Aorta (tissue), 5 donors: Measurements from ENCODE around the gene CCDC137. TPM values are rescaled to one million over a fixed set of nuclear protein-coding genes. Genes with fewer than 3 reads are reported as not detected.
A peak's percentile ranks its signal among the peaks of the same experiment; 100 is the strongest.

ENCODE experiments used
- ATAC-seq: fragments of 200-7000 bp; cut with Tn5 transposase; one replicate; pipeline ENCODE4 v1.9.1; 2022; ENCODE audit warnings: moderate library complexity; ENCODE audit not compliant: low FRiP score
- DNase-seq, 2 donors: peaks; one replicate each; pipeline ENCODE4 v3.0.0-alpha.2; 2020
- H3K27ac ChIP-seq, 2 donors: one replicate each; pipeline ENCODE4 v1.5.1; 2013; ENCODE audit warnings: low read length in 2 of 2, mild to moderate bottlenecking in 2 of 2, moderate library complexity in 2 of 2, control low read depth in 1 of 2, inconsistent platforms in 1 of 2, low read depth in 1 of 2
- H3K27me3 ChIP-seq, 2 donors: one replicate each; pipeline ENCODE4 v1.6.1; 2013; ENCODE audit warnings: control low read depth in 1 of 2, low read length in 1 of 2, mild to moderate bottlenecking in 1 of 2, moderate library complexity in 1 of 2; ENCODE audit not compliant: insufficient read depth in 2 of 2, control insufficient read depth in 1 of 2
- H3K36me3 ChIP-seq, 2 donors: one replicate each; pipeline ENCODE4 v1.6.1; 2013; ENCODE audit warnings: control low read depth in 1 of 2, low read length in 1 of 2, mild to moderate bottlenecking in 1 of 2; ENCODE audit not compliant: insufficient read depth in 2 of 2, control insufficient read depth in 1 of 2
- H3K4me1 ChIP-seq, 2 donors: one replicate each; pipeline ENCODE4 v1.6.1; 2013; ENCODE audit warnings: low read length in 2 of 2, control low read depth in 1 of 2, mild to moderate bottlenecking in 1 of 2, moderate library complexity in 1 of 2; ENCODE audit not compliant: insufficient read depth in 2 of 2, control insufficient read depth in 1 of 2
- H3K4me3 ChIP-seq, 2 donors: one replicate each; pipeline ENCODE4 v1.5.1; 2013; ENCODE audit warnings: low read length in 2 of 2, control low read depth in 1 of 2, mild to moderate bottlenecking in 1 of 2
- H3K9me3 ChIP-seq: one replicate; pipeline ENCODE4 v1.6.1; 2013; ENCODE audit warnings: mild to moderate bottlenecking, low read length; ENCODE audit not compliant: control insufficient read depth
- WGBS, 2 donors: extraction: QIAGEN DNeasy Blood & Tissue Kit; methylation state at CpG; one replicate each; pipeline ENCODE4 v1.1.7; 2013; 5-methylcytosine and 5-hydroxymethylcytosine counted together
- intact Hi-C, 2 donors: fragments of 100-400 bp; cut with DNase I; formaldehyde crosslinking; loops; one replicate each; pipeline versions ENCODE4 v1.14.2 to v1.15.0; 2022
- polyA plus RNA-seq, 2 donors: library from polyadenylated mRNA; stranded (reverse); fragments of 200-250 nt; gene quantifications; one replicate each; pipeline ENCODE4 v1.2.3, GENCODE V29; 2013
- total RNA-seq, 2 donors: library from RNA; stranded (reverse); fragmentation: NEBNext Ultra II Directional; extraction: Animal tissue kit (Norgen Biotek cat#: 25700); gene quantifications; one replicate each; pipeline ENCODE4 v1.2.1, GENCODE V29; 2021
- donor health status: healthy with polysubstance abuse.
- donor health status: Bipolar disorder and iron deficiency.
- donor health status: DM: no; HTN: no; CAD: no.
- donor health status: DM: no; HTN: no; CAD: no.
- donor health status: DM: yes; HTN: yes; CAD: no.

Gene CCDC137
- total and polyA plus RNA-seq, 4 donors: 7.9 to 13.7 (median 13.2) TPM

DNA sequence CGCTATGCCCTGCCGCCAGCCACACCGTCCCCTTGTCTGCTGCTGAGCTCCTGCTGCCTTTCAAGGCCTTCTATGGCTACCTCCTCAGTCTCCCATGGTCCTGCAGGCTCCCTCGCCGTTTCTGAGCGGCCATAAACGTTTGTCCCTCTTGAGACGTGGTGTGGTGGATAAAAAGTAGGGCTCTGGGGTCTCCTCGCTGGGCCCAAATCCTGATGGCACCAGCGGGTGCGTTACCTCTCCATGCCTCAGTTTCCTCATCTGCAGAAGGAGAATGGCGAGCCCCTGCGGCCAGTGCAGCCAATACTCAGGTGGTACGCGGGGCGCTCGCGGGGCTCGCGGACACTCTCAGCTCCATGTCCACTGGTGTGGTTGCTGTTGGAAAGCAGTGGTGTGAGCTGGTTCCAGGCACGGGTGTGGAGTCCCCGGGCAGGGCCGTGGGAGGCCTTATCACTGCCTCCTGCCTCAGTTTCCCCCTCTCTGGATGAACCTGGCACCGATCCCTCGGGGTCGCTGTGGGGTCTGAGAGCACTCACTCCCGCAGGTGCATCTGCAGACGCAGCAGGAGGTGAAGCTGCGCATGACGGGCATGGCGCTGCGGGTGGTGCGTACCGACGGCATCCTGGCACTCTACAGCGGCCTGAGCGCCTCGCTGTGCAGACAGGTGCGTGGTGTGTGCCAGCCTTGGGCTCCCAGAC is 48.0 kb downstream of the CCDC137 start:
- Histone ChIP-seq H3K4me1 (no peaks in the 10 kb centered on the region), H3K36me3 (no peaks in the 10 kb centered on the region), H3K27ac (no peak overlapping the region), H3K4me3 (no peak overlapping the region), H3K27me3 (no peaks in the 10 kb centered on the region), H3K9me3 (no peaks in the 10 kb centered on the region)
- intact Hi-C loops: no loop called here
- ATAC-seq (no peak), DNase-seq (peak in 1 of 2 donors; percentile 68)
- 95% methylated on average over 39 of the region's 39 CpGs for WGBS, 2 donors

DNA sequence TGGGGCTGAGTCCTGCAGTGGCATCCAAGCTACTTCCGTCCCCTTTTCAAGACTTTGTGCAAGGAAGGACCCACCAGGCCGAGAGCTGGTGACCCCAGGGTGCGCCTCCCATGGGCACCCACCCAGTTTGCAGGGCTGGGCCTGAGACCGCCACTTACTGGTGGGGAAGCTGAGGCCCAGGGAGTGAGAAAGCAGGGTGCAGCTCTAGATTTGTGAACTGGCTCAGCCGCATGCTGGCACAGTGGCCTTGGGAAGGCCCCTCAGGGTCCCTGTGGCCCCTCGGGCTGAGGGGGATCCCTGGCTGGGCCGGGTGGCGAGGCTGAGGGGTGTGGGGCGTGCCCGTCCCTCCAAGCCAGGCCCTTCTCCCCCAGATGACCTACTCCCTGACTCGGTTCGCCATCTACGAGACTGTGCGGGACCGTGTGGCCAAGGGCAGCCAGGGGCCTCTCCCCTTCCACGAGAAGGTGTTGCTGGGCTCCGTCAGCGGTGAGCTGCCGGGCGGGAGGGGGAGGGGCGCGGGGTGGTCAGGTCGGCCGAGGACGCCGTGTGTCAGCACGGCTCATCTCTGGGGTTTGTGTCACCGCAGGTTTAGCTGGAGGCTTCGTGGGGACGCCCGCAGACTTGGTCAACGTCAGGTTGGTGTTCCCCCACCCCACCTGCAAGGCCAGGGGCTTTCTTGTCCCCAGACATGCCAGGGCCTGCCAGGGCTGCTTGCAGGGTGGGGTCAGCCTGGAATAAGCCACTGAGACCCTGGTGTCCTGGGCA is 48.8 kb downstream of the CCDC137 start:
- intact Hi-C loops: no loop called here
- Histone ChIP-seq H3K9me3 (no peaks in the 10 kb centered on the region), H3K27me3 (no peaks in the 10 kb centered on the region), H3K27ac (no peak overlapping the region), H3K36me3 (no peaks in the 10 kb centered on the region), H3K4me1 (no peaks in the 10 kb centered on the region), H3K4me3 (no peak overlapping the region)
- WGBS, 2 donors: 92 to 93% methylated on average over 31 to 32 of the region's 32 CpGs
- ATAC-seq (no peak), DNase-seq (peak in 1 of 2 donors; percentile 70)

DNA sequence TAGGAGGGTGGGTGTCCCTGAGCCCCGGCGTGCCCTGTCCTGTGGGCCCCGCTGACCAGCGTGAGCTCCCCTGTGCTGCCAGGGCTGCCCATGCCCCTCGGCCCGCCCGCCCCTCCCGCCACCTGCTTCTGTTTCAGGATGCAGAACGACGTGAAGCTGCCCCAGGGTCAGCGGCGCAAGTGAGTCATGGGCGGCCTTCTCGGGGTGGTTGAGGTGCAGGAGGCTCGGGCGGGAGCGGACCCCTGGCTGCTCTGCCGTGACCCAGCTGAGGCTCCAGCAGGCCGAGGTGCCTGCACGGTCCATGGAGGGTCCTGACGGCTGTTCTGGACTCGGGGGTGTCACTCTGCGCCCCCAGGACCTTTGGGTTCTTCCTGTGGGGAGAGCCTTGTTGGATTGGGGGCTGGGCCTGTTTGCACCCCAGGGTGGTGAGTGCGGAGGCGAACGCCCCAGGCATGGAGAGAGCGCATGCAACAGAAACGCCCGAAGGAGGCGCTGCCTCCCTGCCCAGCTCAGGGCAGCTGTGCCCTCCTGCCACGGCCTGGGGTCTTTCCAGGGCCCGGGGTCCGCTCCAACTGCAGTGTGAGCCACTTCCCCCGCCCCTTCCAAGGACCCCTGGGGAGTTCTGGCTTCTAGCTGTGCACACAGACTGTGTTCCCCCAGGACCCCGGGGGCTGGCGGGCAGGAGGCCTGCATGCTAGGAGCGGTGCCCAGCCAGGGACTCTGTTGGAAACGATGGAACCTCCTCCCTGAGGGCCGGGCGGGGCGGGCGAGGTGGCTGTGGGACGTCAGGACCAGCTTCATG is 49.5 kb downstream of the CCDC137 start:
- intact Hi-C loops: no loop called here
- 90 to 91% methylated on average over 43 of the region's 43 CpGs for WGBS, 2 donors

DNA sequence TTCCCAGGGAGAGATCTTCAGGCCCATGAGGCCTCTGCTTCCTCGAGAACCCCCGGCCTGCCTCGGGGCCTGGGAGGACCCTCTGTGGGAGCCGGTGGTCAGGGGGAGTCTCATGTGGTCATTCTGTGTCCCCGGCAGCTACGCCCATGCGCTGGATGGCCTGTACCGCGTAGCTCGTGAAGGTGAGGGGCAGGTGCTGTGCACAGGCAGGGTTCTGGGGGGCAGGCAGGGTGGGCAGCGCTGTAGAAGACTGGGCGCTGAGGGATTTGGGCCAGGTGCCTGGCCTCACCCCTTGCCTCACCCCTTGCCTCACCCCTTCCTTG is 50.1 kb downstream of the CCDC137 start:
- ATAC-seq (no peak), DNase-seq (peak in 1 of 2 donors; percentile 75)
- no peaks in the 10 kb centered on the region for H3K9me3 ChIP-seq
- no peak overlapping the region for H3K4me3 ChIP-seq
- H3K27ac ChIP-seq: no peak overlapping the region
- intact Hi-C loops: no loop called here
- no peaks in the 10 kb centered on the region for H3K4me1 ChIP-seq
- no peaks in the 10 kb centered on the region for H3K36me3 ChIP-seq
- no peaks in the 10 kb centered on the region for H3K27me3 ChIP-seq
- 96 to 97% methylated on average over 12 of the region's 12 CpGs for WGBS, 2 donors

More for the DNA sequence above, 49.5 kb downstream of the CCDC137 start:
- DNase-seq: peak in 1 of 2 donors; percentile 69
- Histone ChIP-seq H3K4me1 (no peaks in the 10 kb centered on the region), H3K9me3 (no peaks in the 10 kb centered on the region), H3K27me3 (no peaks in the 10 kb centered on the region), H3K27ac (no peak overlapping the region), H3K36me3 (no peaks in the 10 kb centered on the region), H3K4me3 (no peak overlapping the region)
- ATAC-seq: no peak

DNA sequence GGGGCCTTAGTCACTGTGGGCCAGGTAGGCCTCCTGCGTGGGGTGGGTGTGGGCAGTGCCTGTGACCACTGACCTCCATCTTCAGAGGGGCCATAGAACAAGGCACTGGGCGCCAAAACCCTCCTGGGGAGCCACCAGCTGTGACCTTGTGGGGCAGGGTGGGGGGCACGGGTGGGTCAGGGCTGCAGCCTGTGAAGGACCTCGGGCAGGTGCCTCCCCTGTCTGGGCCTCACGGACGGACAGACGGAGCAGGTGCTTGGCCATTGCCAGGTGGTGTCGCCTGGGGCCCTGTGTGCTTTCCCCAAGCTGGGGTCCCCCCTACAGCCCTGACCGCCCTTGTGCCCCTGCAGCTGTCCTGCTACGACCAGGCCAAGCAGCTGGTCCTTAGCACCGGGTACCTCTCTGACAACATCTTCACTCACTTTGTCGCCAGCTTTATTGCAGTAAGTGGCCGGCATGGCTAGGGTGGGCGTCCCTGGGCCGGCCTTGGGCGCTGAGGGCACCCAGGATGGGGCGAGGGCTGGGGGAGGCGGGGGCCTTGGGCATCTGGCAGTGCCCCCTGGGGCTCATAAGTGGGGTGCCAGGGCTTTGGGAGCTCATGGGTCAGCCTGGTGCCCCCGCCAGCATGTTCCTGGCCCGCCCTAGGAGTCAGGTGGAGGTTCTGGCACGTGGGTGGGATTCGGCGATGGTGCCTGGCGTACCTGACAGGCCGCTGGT is 50.7 kb downstream of the CCDC137 start:
- WGBS, 2 donors: 93 to 96% methylated on average over 25 of the region's 25 CpGs
- H3K4me3 ChIP-seq: no peak overlapping the region
- H3K27ac ChIP-seq: no peak overlapping the region
- no peaks in the 10 kb centered on the region for H3K36me3 ChIP-seq
- intact Hi-C loops: no loop called here
- DNase-seq (peak in 1 of 2 donors; percentile 64), ATAC-seq (no peak)
- H3K9me3 ChIP-seq: no peaks in the 10 kb centered on the region
- H3K4me1 ChIP-seq: no peaks in the 10 kb centered on the region
- H3K27me3 ChIP-seq: no peaks in the 10 kb centered on the region

DNA sequence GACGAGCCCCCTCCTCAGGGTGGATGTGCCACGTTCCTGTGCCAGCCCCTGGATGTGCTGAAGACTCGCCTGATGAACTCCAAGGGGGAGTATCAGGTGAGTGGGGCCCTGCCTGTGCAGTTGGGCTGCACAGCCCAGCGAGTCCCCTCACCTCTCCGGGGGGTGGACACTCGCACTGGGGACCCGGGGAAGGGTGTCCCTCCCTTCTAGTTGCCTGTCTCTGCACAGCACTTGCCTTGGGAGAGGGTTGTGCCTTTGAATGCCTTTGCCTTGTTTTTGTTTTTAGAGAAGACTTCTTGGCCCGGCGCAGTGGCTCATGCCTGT is 51.2 kb downstream of the CCDC137 start:
- intact Hi-C loops: no loop called here
- no peak overlapping the region for H3K4me3 ChIP-seq
- H3K4me1 ChIP-seq: no peaks in the 10 kb centered on the region
- H3K9me3 ChIP-seq: no peaks in the 10 kb centered on the region
- H3K27me3 ChIP-seq: no peaks in the 10 kb centered on the region
- ATAC-seq: no peak
- WGBS, 2 donors: 95 to 97% methylated on average over 9 of the region's 9 CpGs
- DNase-seq: no peak
- H3K27ac ChIP-seq: no peak overlapping the region
- no peaks in the 10 kb centered on the region for H3K36me3 ChIP-seq

DNA sequence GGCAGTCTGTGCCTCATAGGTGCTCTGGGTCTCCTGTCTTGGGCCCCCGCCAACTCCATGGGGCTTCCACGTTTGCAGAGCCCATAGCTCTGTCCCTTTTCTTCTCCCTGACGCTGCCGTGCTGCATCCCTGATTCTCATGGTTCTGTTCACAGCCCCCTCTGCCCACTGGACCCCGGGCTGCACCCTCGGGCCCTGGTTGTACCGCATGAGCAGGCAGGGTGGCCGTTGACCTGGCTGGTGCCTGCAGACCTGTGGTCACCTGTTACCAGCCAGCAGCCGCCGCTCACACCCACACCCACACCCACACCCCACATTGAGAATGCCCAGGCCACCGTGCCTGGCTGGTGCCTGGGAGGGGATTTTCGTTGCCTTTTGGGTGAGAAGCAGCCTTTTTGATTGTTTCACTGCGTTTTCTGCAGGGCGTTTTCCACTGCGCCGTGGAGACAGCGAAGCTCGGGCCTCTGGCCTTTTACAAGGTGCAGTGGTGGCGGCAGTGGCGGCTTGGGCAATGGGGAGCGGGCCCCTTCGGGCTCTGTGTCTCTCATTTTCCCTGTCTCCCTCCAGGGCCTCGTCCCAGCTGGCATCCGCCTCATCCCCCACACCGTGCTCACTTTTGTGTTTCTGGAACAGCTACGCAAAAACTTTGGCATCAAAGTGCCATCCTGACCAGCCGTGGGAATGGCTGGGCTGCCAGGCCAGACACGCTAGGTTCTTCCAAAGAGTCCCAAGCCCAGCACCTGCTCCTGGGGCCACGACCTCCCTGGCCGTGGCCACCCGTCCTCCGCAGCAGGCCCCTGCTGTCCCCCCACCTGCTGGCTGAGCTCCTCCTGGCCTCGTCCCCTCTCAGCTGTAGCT is 53.1 kb downstream of the CCDC137 start:
- H3K27me3 ChIP-seq: no peaks in the 10 kb centered on the region
- intact Hi-C loops: no loop called here
- H3K36me3 ChIP-seq: no peaks in the 10 kb centered on the region
- H3K4me1 ChIP-seq: no peaks in the 10 kb centered on the region
- no peaks in the 10 kb centered on the region for H3K9me3 ChIP-seq
- H3K4me3 ChIP-seq: no peak overlapping the region
- peak in 1 of 2 donors; percentile 68 for DNase-seq
- 84% methylated on average over 32 to 33 of the region's 33 CpGs for WGBS, 2 donors
- no peak for ATAC-seq
- no peak overlapping the region for H3K27ac ChIP-seq
